ENCODE data around the gene CLSTN2.

DNA sequence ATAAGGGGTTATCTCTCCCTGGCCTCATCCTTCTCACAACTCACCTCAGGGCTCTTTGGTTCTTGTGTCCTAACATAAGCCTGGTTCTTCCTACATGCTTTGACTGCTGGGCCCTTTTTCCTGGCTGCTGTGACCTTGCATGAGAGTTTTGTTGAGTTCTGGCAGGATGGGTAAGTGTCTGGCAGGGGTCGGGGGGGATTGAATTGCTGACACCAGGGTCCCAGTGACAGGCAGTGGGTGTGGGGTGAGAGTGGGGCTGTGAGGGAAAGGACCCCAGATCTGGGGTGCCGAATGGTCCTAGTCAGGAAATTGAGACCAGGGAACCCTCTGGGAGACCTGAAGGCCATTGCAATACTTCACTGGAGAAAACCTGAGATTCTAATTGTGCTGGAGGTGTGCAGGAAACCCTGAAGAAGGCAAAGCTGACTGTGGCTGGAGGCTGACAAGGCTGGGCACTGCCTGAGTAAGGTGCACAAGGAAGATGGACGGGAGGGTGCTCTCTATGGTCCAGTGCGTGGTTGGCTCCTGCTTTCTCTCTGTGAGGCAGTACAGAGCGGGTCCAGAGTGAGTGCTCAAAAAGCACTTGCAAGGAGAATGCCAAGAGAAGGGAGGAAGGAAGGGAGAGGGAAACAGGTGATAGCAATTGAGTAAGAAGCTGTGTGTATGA lies 76.8 kb downstream of the CLSTN2 start:
- TF ChIP-seq, protein P1, sequence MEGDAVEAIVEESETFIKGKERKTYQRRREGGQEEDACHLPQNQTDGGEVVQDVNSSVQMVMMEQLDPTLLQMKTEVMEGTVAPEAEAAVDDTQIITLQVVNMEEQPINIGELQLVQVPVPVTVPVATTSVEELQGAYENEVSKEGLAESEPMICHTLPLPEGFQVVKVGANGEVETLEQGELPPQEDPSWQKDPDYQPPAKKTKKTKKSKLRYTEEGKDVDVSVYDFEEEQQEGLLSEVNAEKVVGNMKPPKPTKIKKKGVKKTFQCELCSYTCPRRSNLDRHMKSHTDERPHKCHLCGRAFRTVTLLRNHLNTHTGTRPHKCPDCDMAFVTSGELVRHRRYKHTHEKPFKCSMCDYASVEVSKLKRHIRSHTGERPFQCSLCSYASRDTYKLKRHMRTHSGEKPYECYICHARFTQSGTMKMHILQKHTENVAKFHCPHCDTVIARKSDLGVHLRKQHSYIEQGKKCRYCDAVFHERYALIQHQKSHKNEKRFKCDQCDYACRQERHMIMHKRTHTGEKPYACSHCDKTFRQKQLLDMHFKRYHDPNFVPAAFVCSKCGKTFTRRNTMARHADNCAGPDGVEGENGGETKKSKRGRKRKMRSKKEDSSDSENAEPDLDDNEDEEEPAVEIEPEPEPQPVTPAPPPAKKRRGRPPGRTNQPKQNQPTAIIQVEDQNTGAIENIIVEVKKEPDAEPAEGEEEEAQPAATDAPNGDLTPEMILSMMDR (conservative IDR thresholded peaks at IDR 0.05; ENCODE audit: low read depth, low read length), result no peak
- TF ChIP-seq EZH2phosphoT487 (IDR thresholded peaks at IDR 0.05; ENCODE audit: borderline replicate concordance, low read length), result no peak

Measured in PC-3 (cell line).